SKM-1 (cell line): Measurements from ENCODE around the gene DEFB132.

Experiments used
- DNase-seq: peaks from one replicate; lab custom pipeline; 2025; ENCODE audit not compliant: unreplicated experiment; lab: John Stamatoyannopoulos, UW

The DEFB132 gene

DNA sequence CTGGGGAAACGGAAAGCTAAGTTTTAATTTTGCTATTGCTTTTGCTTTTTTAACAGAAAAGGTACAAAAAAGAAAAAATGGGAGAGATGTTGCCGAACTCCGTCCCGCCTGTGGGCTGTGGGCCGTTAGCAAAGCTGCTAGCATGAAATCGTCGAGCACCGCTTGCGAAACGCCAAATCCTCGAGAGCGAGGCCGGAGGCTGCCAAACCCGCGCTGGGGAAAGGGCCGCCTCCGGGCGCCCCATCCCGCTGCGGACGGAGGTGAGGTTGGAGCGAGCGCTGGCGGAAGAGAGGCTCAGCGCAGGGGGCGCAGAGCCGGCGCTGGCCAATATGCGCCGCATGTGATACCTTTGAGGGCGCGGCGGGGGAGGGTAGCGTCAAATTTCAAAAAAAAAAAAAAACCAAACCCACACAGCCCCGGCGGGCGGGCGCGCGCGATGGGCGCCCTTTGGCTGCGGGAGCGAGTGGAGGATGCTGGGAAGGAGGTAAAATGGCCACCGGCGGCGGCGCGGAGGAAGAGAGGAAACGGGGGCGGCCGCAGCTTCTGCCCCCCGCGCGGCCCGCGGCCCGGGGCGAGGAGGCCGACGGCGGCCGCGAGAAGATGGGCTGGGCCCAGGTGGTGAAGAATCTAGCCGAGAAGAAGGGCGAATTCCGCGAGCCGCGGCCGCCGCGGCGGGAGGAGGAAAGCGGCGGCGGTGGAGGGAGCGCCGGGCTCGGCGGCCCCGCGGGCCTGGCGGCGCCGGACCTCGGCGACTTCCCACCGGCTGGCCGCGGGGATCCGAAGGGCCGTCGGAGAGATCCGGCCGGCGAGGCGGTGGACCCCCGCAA, 39.8 kb downstream of the DEFB132 start, which contains the start of gene ZCCHC3:
TSS of gene ZCCHC3 (plus strand) at position 473 of the 827 bp plus-strand sequence. CDS start at position 490, 17 bp downstream.
- DNase-seq = no peak

DNA sequence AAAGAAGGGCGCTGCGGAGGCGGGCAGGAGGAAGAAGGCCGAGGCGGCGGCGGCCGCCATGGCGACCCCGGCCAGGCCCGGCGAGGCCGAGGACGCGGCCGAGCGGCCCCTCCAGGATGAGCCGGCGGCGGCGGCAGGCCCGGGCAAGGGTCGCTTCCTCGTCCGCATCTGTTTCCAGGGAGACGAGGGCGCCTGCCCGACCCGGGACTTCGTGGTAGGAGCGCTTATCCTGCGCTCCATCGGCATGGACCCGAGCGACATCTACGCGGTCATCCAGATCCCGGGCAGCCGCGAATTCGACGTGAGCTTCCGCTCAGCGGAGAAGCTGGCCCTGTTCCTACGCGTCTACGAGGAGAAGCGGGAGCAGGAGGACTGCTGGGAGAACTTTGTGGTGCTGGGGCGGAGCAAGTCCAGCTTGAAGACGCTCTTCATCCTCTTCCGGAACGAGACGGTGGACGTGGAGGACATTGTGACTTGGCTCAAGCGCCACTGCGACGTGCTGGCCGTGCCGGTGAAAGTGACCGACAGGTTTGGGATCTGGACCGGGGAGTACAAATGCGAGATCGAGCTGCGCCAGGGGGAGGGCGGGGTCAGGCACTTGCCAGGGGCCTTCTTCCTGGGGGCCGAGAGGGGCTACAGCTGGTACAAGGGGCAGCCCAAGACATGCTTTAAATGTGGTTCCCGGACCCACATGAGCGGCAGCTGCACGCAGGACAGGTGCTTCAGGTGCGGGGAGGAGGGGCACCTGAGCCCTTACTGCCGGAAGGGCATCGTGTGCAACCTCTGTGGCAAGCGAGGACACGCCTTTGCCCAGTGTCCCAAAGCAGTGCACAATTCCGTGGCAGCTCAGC, 40.6 kb downstream of the DEFB132 start:
- DNase-seq = no peak

DNA sequence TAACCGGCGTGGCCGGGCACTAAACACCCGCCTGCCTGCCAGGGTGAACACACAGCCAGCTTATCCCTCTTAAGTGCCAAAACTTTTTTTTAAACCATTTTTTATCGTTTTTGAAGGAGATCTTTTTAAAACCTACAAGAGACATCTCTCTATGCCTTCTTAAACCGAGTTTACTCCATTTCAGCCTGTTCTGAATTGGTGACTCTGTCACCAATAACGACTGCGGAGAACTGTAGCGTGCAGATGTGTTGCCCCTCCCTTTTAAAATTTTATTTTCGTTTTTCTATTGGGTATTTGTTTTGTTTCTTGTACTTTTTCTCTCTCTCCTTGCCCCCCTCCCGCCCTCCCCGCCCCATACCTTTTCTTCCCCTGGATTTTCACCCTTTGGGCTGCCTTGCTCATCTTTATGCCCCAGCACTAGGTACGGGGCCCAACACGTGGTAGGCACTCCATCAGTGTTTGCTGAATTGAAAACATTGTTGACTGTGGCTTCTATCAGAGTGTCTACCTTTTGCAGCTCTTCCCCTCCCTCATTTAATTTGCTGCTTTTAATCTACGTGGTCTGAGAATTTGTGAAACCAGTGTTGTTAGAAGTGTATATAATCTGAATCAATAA, 41.4 kb downstream of the DEFB132 start:
- no peak for DNase-seq

DNA sequence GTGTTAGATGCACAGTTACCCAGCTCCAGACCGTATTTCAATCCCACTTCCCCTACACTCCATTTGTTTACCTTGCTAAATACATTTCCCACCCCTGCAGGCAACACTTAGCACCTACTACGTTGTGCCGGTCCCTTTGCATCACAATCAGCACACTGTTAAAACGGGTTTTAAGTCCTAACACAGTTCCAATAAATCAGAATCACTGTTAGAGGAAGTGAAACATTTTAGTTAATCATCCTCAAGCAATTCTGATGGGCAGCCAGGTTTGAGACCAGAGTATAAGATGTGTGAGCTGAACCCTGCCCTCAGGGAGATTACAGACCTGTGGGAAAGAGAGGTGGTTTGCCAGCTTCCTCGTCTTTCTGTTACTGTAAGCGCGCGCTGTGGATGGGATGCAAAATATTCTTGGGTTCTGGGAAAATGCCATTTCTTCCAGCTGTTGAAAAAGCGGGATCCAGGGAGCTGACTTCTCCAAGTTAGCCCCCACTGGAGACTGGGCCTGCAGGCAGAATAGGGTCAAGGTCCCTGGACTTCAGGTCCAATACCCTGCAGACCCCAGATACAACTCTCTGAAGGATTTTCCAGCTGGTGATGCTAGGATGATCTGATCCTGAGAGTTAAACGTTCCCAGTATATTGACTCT, 42.9 kb downstream of the DEFB132 start:
- no peak for DNase-seq

DNA sequence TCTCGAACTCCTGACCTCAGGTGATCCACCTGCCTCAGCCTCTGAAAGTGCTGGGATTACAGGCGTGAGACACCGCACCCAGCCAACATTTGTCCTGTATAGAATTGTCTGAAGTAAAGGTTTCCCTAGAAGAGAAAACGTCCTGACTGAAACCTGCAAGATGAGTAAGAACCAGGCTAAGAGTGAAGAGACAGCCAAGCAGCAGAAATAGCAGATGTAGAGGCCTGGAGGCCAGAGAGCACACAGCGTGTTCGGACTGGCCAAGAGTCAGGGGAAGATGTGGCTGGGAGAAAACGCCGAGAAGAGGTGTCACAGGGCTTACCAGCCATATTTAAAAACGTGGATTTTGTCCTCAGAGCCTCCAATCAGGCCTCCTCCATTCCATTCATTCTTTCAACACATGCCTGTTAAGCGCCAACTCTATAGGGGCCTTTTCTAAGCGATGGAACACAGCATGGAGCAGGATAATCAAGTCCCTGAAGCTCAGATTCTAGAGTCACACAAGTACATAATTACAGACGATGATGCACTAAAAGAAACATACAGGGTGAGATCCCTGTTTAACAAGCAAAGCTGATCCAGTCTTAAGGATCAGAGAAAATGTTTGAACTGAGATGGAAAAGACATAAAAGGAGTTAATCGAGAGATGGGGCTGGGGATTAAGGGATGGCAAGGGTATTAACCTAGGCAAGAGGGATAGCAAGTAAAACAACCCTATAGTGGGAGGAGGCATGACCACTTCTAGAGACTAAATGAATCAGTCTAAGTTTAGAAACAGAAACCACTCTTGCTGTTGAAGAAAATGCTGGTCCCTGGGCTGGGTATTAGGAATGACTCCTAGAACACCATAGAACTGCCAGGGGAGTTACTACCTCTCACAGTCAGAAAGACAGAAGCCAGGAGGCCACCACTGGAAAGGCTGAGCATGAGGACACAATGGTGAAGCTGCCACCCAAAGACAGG, 44.6 kb downstream of the DEFB132 start:
- no peak for DNase-seq

DNA sequence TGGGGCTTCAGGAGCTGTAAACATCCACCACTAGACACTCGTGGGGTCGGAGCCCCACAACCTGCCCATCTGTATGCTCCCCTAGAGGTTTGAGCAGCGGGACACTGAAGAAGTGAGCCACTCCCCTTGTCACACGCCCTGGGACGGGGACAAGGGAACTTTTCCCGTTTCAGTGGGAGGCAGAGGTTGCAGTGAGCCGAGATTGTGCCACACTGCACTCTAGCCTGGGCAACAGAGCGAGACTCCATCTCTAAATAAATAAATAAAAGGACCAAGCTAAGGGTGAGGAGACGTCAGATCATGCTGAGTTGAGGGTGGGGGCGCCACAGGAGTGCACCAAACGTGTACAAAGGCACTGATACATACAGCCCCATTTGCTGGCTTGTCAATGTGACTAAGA, 48.2 kb downstream of the DEFB132 start:
- no peak for DNase-seq

DNA sequence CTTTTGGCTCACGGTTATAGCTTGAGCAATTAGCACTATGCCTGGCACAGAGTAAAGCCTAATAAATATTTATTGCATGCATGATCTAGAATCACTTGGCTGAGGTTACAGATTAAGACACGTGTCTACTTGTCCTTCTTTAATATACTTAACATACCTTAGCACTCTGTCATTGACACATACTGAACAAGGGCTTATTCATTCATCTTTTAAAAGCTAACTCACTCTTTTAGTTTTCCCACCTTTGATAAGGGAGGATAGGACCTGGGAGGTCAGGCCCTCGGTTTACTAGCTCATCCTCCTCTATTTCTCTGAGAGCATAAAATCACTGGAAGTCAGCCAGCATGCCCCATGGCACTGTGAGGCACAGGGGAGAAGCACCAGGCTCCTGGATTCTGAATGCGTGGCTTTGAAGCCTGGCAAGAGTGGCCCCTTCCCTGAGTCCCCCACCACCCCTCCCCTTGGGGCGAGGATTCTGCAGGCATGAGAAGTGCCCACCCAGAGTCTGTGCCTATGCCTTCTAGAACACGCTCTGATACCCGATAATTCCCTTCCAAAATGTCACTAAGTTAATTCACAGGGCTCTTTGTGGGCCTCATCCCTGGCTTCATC, 51.0 kb downstream of the DEFB132 start:
- no peak for DNase-seq

DNA sequence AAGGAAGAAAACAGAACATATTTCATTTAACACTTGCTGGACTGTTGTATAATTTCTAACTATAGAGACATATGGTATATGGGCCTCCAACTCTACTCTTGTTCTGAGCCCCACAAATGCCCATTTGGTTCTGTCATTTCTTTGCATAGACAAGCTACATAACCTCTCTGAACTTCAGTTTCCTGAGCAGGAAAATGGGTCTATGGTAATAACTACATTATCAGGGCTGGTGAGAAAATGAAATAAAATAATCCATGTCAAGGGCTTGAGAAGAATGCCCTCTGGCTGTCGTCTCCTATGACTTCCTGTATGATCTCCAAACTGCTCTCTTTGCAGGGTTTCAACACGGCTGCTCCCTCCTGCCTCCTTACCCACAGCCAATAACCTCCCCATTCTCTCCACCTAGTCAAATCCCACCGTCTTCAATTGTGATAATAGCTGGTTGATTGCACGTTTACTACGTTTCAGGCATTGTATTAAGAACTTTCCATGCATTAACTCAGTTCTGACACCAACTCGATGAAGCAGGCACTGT, 51.8 kb downstream of the DEFB132 start:
- no peak for DNase-seq

DNA sequence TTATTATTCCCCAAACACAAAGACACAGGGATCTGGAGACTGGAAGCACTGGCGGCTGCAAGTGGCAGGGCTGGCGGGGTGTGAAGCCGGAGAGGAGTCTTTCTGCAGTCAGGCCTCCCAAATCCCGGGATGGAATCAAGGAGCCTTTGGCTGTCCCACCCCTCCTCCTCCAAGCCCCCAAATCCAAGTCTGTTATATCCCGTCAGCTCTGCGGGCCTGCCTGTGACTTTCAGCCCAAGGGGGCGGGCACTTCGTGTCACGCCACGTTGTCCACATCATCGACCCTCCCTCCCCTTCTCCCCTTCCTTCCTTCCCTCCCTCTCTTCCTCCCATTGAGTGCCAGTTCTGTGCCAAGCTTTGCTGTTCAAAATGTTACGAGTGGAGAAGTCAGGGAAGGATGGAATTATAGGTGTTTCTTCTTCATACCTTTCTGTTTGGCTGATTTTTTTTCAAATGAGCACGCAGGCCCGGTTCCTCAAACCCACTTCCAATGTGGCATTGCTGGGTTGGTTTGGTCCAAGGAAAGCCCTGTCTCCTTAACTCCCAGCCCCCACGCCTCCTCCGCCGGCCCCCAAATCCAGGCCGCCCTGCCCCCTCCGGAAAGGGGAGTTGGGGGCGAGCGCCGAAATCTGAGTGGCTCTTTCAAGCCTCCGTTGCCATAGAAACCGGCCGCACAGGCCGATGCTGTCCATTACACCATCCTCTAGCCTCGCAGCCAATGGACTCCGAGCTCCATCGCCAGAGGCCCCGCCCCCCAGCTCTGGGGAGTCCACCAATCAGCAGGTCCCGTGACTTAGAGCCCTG, 52.5 kb downstream of the DEFB132 start:
- DNase-seq = no peak

DNA sequence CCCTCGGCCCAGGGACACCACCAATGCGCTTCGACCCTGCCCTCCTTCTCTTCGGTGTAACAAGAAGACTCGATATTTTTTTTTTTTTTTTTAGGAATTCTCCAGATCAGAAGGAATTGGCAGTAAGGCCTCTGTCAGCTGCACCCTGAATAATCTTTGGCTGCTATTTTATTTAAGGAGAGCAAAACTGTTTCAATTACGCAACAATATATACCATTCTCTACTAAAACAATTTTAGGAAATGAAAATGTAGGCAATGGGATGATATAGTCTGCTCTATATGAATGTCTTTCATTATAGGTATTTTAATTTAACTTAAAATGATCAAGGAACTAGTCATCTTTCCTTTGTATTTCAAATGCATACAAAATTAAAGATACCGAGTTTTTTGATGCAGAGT, 53.1 kb downstream of the DEFB132 start:
- no peak for DNase-seq
